GDM1 (cell line): Measurements from ENCODE around the gene NOC2L.
"Not testable (repeated sequence)": the region's sequence is repeated elsewhere in the genome, so short reads cannot be mapped to it uniquely, and the experiment has no call there.

Experiments used
- DNase-seq: peaks from one replicate; lab custom pipeline; 2025; lab: John Stamatoyannopoulos, UW

Gene NOC2L

GRCh38 chr1:962381-963300 is 3.6 kb upstream of the NOC2L start:
- no peak for DNase-seq

GRCh38 chr1:961132-961669 is 2.1 kb upstream of the NOC2L start:
- no peak for DNase-seq

GRCh38 chr1:960363-961131 is 1.5 kb upstream of the NOC2L start, which contains the start of gene KLHL17:
Gene KLHL17 (plus strand): TSS chr1:960584. CDS start chr1:960694, 110 bp downstream.
- DNase-seq, result peak; percentile 56

- no peak for DNase-seq
These were observed 791 bp upstream of the NOC2L start for GRCh38 chr1:959731-960362.

- DNase-seq, result no peak
These were observed 2.4 kb downstream of the NOC2L start for GRCh38 chr1:956636-957035.

GRCh38 chr1:955474-955873 is 3.6 kb downstream of the NOC2L start:
- no peak for DNase-seq

GRCh38 chr1:954927-955326 is 4.1 kb downstream of the NOC2L start:
- DNase-seq, result no peak

- no peak for DNase-seq
These were observed 5.3 kb downstream of the NOC2L start for GRCh38 chr1:953524-954320.

GRCh38 chr1:952603-953002 is 6.5 kb downstream of the NOC2L start:
- no peak for DNase-seq

GRCh38 chr1:952201-952600 is 6.9 kb downstream of the NOC2L start:
- DNase-seq, result no peak

- no peak for DNase-seq
These were observed 7.7 kb downstream of the NOC2L start for GRCh38 chr1:951364-951763.

- no peak for DNase-seq
These were observed 8.2 kb downstream of the NOC2L start for GRCh38 chr1:950881-951280.

- DNase-seq, result no peak
These were observed 8.8 kb downstream of the NOC2L start for GRCh38 chr1:950268-950667.

- no peak for DNase-seq
These were observed 11.1 kb downstream of the NOC2L start for GRCh38 chr1:947958-948357.

- not testable (repeated sequence) for DNase-seq
These were observed 12.2 kb downstream of the NOC2L start for GRCh38 chr1:946811-947210.

- DNase-seq, result no peak
These were observed 13.1 kb downstream of the NOC2L start for GRCh38 chr1:945688-946556.

- no peak for DNase-seq
These were observed 14.4 kb downstream of the NOC2L start for GRCh38 chr1:944341-945325.

GRCh38 chr1:943545-944340 is 15.3 kb downstream of the NOC2L start:
- DNase-seq, result no peak
